Duodenal mucosa (tissue), 2 donors: ENCODE data around the gene LACRT.
"Not testable (repeated sequence)": the region's sequence is repeated elsewhere in the genome, so short reads cannot be mapped to it uniquely, and the experiment has no call there.

Source experiments
- H3K27ac ChIP-seq: one replicate; pipeline ENCODE4 v1.7.0; 2013; ENCODE audit warnings: low read depth, low read length
- H3K27me3 ChIP-seq, 2 donors: one replicate each; pipeline ENCODE4 v1.7.0; 2013; ENCODE audit warnings: low read length in 2 of 2, control low read depth in 1 of 2; ENCODE audit not compliant: insufficient read depth in 2 of 2, control insufficient read depth in 1 of 2
- H3K36me3 ChIP-seq, 2 donors: one replicate each; pipeline ENCODE4 v1.7.0; 2013; ENCODE audit warnings: low read length in 2 of 2, control low read depth in 1 of 2; ENCODE audit not compliant: insufficient read depth in 2 of 2, control insufficient read depth in 1 of 2
- H3K4me1 ChIP-seq, 2 donors: one replicate each; pipeline ENCODE4 v1.7.0; 2013; ENCODE audit warnings: low read length in 2 of 2, control low read depth in 1 of 2; ENCODE audit not compliant: insufficient read depth in 2 of 2, control insufficient read depth in 1 of 2
- H3K4me3 ChIP-seq, 2 donors: one replicate each; pipeline ENCODE4 v1.7.0; 2013; ENCODE audit warnings: low read length in 2 of 2, low read depth in 1 of 2
- H3K9ac ChIP-seq, 2 donors: one replicate each; pipeline ENCODE4 v1.7.0; 2013; ENCODE audit warnings: low read length in 2 of 2, low read depth in 1 of 2
- H3K9me3 ChIP-seq, 2 donors: one replicate each; pipeline ENCODE4 v1.7.0; 2013; ENCODE audit warnings: low read length in 2 of 2, control low read depth in 1 of 2; ENCODE audit not compliant: control insufficient read depth in 1 of 2

The LACRT gene

GRCh38 chr12:54634795-54635194, at the start of gene LACRT:
TSS of gene LACRT (minus strand) at chr12:54634895. CDS start at chr12:54634841, 54 bp downstream.
- H3K4me1 ChIP-seq, result no peaks in the 10 kb centered on the region
- no peak within 1 kb of the TSS for H3K27ac ChIP-seq
- H3K9ac ChIP-seq, result no peak within 1 kb of the TSS
- H3K9me3 ChIP-seq, result no peaks in the 10 kb centered on the region
- no peaks in the 10 kb centered on the region for H3K27me3 ChIP-seq
- H3K36me3 ChIP-seq, result no peaks in the 10 kb centered on the region
- H3K4me3 ChIP-seq, result no peak within 1 kb of the TSS

- Histone ChIP-seq H3K36me3 (no peaks in the 10 kb centered on the region), H3K9me3 (no peaks in the 10 kb centered on the region), H3K27me3 (peaks cover 5 to 25% of the 10 kb centered on the region in 2 donors), H3K4me3 (no peak overlapping the region), H3K4me1 (no peaks in the 10 kb centered on the region), H3K27ac (no peak overlapping the region), H3K9ac (no peak overlapping the region)
Measured at GRCh38 chr12:54683398-54683797, 48.7 kb upstream of the LACRT start.

- peaks cover 5 to 25% of the 10 kb centered on the region in 2 donors for H3K27me3 ChIP-seq
- H3K36me3 ChIP-seq, result no peaks in the 10 kb centered on the region
Measured at GRCh38 chr12:54682674-54683073, 48.0 kb upstream of the LACRT start.

GRCh38 chr12:54680374-54680773, 45.7 kb upstream of the LACRT start:
- no peak overlapping the region for H3K9ac ChIP-seq
- no peaks in the 10 kb centered on the region for H3K36me3 ChIP-seq
- H3K27ac ChIP-seq, result no peak overlapping the region
- H3K27me3 ChIP-seq, result peaks cover 5 to 21% of the 10 kb centered on the region in 2 donors
- H3K4me1 ChIP-seq, result no peaks in the 10 kb centered on the region
- no peak overlapping the region for H3K4me3 ChIP-seq
- H3K9me3 ChIP-seq, result no peaks in the 10 kb centered on the region

More at GRCh38 chr12:54682674-54683073, 48.0 kb upstream of the LACRT start:
- Histone ChIP-seq H3K9ac (no peak overlapping the region), H3K4me3 (no peak overlapping the region), H3K4me1 (no peaks in the 10 kb centered on the region), H3K9me3 (no peaks in the 10 kb centered on the region), H3K27ac (no peak overlapping the region)

- no peaks in the 10 kb centered on the region for H3K9me3 ChIP-seq
- no peak overlapping the region for H3K4me3 ChIP-seq
- no peaks in the 10 kb centered on the region for H3K36me3 ChIP-seq
- peaks cover 5 to 10% of the 10 kb centered on the region in 2 donors for H3K27me3 ChIP-seq
- H3K27ac ChIP-seq, result no peak overlapping the region
- no peaks in the 10 kb centered on the region for H3K4me1 ChIP-seq
- no peak overlapping the region for H3K9ac ChIP-seq
Measured at GRCh38 chr12:54678131-54678530, 43.4 kb upstream of the LACRT start.

- Histone ChIP-seq H3K27ac (no peak overlapping the region), H3K4me1 (no peaks in the 10 kb centered on the region), H3K9me3 (no peaks in the 10 kb centered on the region), H3K27me3 (no peaks in the 10 kb centered on the region), H3K9ac (no peak overlapping the region), H3K4me3 (no peak overlapping the region), H3K36me3 (no peaks in the 10 kb centered on the region)
Measured at GRCh38 chr12:54667945-54668344, 33.2 kb upstream of the LACRT start.

GRCh38 chr12:54666008-54666407, 31.3 kb upstream of the LACRT start:
- no peaks in the 10 kb centered on the region for H3K36me3 ChIP-seq
- no peak overlapping the region for H3K27ac ChIP-seq
- H3K9me3 ChIP-seq, result no peaks in the 10 kb centered on the region

GRCh38 chr12:54665022-54665635, 30.4 kb upstream of the LACRT start:
- H3K9me3 ChIP-seq, H3K9ac ChIP-seq, H3K4me1 ChIP-seq, H3K27ac ChIP-seq, H3K36me3 ChIP-seq, H3K4me3 ChIP-seq, H3K27me3 ChIP-seq: not testable (repeated sequence)

More at GRCh38 chr12:54666008-54666407, 31.3 kb upstream of the LACRT start:
- no peak overlapping the region for H3K9ac ChIP-seq
- H3K4me3 ChIP-seq, result no peak overlapping the region
- H3K4me1 ChIP-seq, result no peaks in the 10 kb centered on the region
- no peaks in the 10 kb centered on the region for H3K27me3 ChIP-seq

GRCh38 chr12:54663603-54664002, 28.9 kb upstream of the LACRT start:
- peaks cover 0 to 3% of the 10 kb centered on the region in 2 donors for H3K27me3 ChIP-seq
- no peak overlapping the region for H3K4me3 ChIP-seq
- H3K9ac ChIP-seq, result no peak overlapping the region
- no peaks in the 10 kb centered on the region for H3K9me3 ChIP-seq
- no peaks in the 10 kb centered on the region for H3K4me1 ChIP-seq
- no peak overlapping the region for H3K27ac ChIP-seq
- no peaks in the 10 kb centered on the region for H3K36me3 ChIP-seq

GRCh38 chr12:54662026-54662425, 27.3 kb upstream of the LACRT start:
- Histone ChIP-seq H3K4me3 (no peak overlapping the region), H3K4me1 (no peaks in the 10 kb centered on the region), H3K9me3 (no peaks in the 10 kb centered on the region), H3K27me3 (peaks cover 0 to 3% of the 10 kb centered on the region in 2 donors), H3K9ac (no peak overlapping the region), H3K27ac (no peak overlapping the region), H3K36me3 (no peaks in the 10 kb centered on the region)
